ENCODE data around the gene PRKG1.
"Not testable (repeated sequence)": the region's sequence is repeated elsewhere in the genome, so short reads cannot be mapped to it uniquely, and the experiment has no call there.

PRKG1 gene

GRCh38 chr10:51542853-51543252, 468.6 kb downstream of the PRKG1 start:
- no peak for DNase-seq

DNA sequence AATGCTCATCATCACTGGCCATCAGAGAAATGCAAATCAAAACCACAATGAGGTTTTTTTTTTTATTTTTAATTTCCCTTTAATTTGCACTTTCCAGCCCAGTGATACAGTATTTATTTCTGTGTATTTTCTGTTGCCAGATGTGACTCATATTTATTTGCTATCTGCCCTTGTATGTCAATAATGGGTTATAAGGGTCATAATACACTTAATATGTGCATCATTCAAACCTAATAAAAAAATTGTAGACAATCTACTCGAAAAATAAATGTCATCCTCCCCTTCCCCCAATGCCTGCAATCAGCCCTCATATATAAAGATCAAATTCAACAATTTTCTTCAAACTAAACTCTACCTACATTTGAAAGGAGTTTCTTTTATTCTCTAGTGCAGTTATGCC, 470.6 kb downstream of the PRKG1 start:
- DNase-seq, result no peak

- DNase-seq, result no peak
These were observed 473.7 kb downstream of the PRKG1 start for GRCh38 chr10:51547941-51548340.

DNA sequence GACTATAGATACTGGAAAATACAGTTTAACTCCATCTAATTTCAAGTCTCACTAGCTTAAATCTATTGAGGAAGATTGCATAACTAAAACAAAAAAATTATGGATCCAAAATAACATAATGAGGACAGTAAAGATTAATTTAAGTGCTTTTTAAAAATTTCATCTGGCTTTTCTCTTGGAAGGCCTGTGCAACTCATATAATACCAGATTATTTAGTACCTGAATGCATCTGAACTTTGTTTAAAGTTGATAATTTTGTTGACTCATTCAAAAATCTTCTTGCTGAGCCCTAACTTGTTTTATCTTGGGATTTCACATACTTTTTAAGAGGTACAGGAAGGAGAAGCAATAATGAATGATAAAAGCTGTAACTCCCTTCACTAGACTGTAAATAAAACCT, 478.6 kb downstream of the PRKG1 start:
- DNase-seq, result no peak

- DNase-seq, result no peak
These were observed 490.7 kb downstream of the PRKG1 start for GRCh38 chr10:51564896-51565510.

GRCh38 chr10:51567271-51567670, 493.0 kb downstream of the PRKG1 start:
- DNase-seq, result no peak

GRCh38 chr10:51569467-51569866, 495.2 kb downstream of the PRKG1 start:
- DNase-seq, result no peak

DNA sequence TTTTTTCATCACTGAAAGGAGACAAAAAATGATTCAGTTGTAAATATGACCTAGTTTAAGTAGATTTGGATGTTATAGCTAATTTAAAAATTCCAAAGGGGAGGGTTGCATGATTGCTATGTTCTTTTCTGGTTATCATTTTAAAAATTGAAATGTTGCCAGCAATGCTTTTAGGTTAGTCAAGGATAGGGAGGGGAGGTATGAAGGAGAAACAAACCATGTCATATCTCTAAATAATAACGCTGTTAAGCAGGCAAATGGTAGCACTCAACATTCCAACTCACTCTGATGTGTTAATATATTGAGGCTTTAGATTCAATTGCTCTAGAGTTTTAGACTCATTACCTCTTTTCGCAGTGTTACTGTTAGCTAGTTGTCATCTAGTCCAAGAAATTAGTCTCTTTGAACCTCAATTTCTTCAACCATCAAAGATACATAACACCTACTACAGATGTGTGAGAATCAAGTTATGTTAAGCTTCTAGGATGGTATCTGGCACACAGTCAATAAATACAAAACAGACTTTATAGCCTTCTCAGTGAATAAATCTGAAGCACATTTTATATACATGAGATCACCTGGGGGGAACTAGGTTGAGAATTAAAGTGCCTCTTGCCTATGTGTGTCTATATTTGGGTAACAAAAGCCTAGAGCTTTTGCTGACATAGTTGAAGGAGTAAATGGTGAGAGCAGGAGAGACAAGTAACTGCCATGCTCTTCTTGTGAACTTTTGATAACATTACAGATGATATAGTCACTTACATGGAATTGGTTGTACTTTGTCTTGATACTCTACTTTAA, 500.2 kb downstream of the PRKG1 start:
- no peak for DNase-seq

DNA sequence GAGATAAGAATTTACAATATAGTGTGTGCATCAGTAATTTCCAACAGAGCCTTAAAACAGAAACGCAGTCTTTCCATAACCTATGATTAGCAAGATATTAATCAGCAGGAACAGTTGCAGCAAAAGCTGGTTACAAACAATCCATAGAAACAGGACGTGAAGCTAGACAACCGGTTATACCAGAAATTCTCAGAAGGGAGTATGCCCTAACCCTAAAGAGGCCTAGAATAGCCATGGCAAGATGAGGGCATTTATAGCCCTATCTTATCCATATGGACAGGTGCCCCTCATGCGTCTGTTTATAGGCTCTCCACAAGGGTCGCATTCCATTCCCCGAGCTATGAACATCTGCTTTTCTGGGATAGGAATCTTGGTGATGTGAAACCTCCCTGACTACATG, 506.9 kb downstream of the PRKG1 start:
- not testable (repeated sequence) for DNase-seq

- no peak for DNase-seq
These were observed 509.7 kb downstream of the PRKG1 start for GRCh38 chr10:51583976-51584375.

GRCh38 chr10:51585742-51586141, 511.5 kb downstream of the PRKG1 start:
- DNase-seq, result no peak

DNA sequence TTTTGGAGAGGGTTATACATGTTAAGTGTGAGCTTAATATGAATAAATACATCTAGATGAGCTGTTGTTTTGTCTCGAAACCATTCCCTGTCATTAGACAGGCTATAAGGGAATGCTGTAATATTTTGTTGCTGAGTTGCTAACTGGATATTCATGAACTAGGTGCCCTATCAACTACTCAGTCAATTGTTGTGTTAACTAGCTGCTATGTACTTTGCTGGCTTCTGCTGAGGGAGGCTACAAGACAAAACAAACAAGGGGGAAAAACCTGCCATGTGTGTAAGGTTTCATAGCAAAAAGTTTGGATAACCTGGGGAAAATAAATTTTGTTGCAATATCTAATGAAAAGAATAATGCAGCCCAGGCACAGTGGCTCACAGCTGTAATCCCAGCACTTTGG, 514.7 kb downstream of the PRKG1 start:
- DNase-seq, result no peak

GRCh38 chr10:51590818-51591217, 516.5 kb downstream of the PRKG1 start:
- DNase-seq, result no peak

GRCh38 chr10:51596695-51597094, 522.4 kb downstream of the PRKG1 start:
- no peak for DNase-seq

GRCh38 chr10:51599647-51600046, 525.4 kb downstream of the PRKG1 start:
- no peak for DNase-seq

DNA sequence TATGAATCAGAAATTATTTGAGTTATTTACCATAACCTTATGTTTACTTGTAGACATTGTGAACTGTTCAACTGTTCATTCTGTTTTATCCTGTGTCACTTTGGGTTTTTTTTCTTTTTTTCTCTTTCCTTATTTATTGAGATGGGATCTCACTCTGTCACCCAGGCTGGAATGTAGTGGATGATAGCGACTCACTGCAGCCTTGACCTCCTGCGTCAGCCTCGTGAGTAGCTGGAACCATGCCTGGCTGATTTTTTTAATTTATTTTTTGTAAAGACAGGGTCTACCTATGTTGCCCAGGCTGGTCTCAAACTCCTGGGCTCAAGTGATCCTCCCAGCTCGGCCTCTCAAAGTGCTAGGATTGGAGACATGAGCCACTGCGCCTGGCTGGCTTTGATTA, 528.0 kb downstream of the PRKG1 start:
- no peak for DNase-seq

DNA sequence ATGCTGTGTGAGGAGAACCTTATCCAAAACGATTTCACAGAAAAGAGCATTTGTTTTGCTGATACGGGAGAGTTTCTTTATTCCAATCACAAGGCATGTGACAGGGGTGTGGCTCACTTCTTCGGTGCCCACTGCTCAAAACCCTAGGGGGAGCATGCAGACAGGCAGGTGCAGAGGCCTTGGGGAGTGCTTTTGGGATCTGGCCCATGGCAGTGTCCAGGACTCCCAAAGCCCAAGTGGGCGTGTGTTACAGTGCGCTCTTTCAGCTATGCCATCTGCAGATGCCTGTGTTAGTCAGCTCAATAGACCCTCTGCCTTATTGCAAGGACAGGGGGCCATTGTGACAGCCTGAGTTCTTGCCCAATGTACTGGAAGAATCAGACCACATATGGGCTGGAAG, 530.3 kb downstream of the PRKG1 start:
- DNase-seq, result no peak

DNA sequence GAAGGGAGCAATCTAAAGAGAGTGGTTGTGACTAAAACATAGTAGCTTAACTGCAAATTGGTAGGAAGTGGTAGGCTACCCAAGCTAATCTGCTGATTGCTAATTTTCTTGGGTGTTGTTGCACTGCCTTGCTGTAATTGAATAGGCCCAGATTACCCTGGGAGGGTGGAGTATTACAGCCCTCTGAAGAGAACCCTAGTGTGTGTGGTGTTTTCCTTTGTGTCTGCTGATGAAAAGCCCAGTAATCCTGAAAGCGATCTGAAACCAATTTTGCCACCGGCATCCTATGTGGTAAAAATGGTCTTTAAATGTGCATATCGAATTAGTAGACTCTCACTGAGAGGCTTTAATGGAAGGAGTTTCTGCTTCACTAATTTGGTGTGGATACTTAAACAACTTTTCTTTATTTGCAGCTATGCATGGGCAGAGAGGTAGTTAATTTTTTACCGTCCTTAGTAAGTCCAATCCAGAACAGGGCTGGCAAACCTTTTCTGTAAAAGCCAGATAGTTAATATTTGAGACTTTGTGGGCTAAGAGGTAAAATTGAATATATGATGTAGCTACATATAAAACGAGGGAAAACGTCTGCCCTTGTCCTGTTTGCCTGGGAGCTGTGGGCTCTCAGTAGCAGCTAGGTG, 532.7 kb downstream of the PRKG1 start:
- DNase-seq, result no peak

- no peak for DNase-seq
These were observed 533.2 kb downstream of the PRKG1 start for GRCh38 chr10:51607463-51607835.

GRCh38 chr10:51608211-51608610, 533.9 kb downstream of the PRKG1 start:
- DNase-seq, result no peak

- DNase-seq, result no peak
These were observed 541.5 kb downstream of the PRKG1 start for GRCh38 chr10:51615764-51616298.

DNA sequence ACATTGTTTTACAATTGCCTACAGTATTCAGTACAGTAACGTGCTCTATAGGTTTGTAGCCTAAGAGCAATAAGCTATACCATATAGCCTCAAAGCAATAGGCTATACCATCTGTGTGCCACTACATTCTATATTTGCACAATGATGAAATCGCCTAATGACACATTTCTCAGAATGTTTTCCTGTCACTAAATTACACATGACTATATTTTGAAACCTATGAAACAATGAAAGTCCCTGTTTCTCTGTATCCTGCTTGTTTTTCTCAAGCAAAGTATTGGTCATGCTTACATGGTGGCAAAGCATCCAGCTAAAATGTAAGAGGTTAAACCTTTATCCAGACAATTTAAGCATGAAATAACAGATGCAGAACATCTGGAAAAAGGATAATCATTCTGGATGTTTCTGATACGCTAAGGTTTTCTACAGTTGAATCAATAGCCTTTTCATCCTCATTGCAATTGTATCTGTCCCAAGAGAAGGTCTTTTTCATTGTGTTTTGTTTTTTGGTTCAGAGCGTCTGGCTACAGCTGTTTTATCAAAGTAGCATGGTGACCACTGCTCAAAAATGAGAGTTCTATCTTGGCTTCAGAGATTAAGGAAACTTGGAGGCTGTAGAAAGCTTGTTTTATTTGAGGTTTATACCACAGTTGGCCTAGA, 543.4 kb downstream of the PRKG1 start:
- no peak for DNase-seq

DNA sequence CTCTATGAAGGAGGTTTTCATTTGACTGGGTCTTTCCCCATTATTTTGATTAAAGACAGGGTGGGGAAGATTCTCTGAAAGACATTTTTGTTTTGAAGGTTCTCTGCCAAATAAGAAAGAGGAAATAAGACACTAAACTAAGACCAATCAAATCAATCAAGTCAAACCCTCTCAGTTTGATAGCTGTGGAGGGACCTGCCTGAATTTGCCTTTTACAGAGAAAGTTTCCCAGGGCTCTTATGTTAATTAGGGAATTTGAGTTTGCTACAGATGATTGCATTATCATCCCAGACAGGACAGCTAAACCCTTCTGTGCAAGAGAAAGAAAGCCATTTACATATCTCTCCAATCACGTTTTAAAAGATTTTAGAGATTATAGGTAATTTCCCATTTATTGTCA, 545.1 kb downstream of the PRKG1 start:
- DNase-seq, result no peak

All from CD4-positive, alpha-beta T cell treated with Interleukin-6 for 4 hours (primary cell).